ENCODE data around the gene SRPK1. TPM values are rescaled to one million over a fixed set of nuclear protein-coding genes. Genes with fewer than 3 reads are reported as not detected.

Gene SRPK1
- total RNA-seq, 2 donors from 2014 or later: 86.2 to 98.5 TPM

- no peaks in the 10 kb centered on the region for H3K27me3 Mint-ChIP-seq (ENCODE audit: insufficient read depth)
- no peaks in the 10 kb centered on the region for H3K4me1 Mint-ChIP-seq
- Histone ChIP-seq H3K9me3 (ENCODE audit: control insufficient read depth, low read length) (peaks cover 7% of the 10 kb centered on the region), H3K4me3 (ENCODE audit: low read length) (no peak overlapping the region), H3K9ac (ENCODE audit: extremely low read depth, low read length, poor library complexity, severe bottlenecking) (no peak overlapping the region), H3K27me3 (ENCODE audit: control insufficient read depth, insufficient read depth, low read length, poor library complexity, severe bottlenecking) (no peaks in the 10 kb centered on the region), H3K27ac (ENCODE audit: low read depth, low read length) (no peak overlapping the region), H3K36me3 (ENCODE audit: control insufficient read depth, insufficient read depth, low read length) (no peaks in the 10 kb centered on the region), H3K4me1 (ENCODE audit: control insufficient read depth, insufficient read depth, low read length) (no peaks in the 10 kb centered on the region)
- TF ChIP-seq, protein P1, sequence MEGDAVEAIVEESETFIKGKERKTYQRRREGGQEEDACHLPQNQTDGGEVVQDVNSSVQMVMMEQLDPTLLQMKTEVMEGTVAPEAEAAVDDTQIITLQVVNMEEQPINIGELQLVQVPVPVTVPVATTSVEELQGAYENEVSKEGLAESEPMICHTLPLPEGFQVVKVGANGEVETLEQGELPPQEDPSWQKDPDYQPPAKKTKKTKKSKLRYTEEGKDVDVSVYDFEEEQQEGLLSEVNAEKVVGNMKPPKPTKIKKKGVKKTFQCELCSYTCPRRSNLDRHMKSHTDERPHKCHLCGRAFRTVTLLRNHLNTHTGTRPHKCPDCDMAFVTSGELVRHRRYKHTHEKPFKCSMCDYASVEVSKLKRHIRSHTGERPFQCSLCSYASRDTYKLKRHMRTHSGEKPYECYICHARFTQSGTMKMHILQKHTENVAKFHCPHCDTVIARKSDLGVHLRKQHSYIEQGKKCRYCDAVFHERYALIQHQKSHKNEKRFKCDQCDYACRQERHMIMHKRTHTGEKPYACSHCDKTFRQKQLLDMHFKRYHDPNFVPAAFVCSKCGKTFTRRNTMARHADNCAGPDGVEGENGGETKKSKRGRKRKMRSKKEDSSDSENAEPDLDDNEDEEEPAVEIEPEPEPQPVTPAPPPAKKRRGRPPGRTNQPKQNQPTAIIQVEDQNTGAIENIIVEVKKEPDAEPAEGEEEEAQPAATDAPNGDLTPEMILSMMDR (conservative IDR thresholded peaks at IDR 0.05): no peak
- DNase-seq: no peak
- no peak overlapping the region for H3K27ac Mint-ChIP-seq
- no peak overlapping the region for H3K4me3 Mint-ChIP-seq
- H3K36me3 Mint-ChIP-seq (ENCODE audit: low read depth): no peaks in the 10 kb centered on the region
- peaks cover 11% of the 10 kb centered on the region for H3K9me3 Mint-ChIP-seq
Measured at GRCh38 chr6:35817515-35817914, 103.4 kb downstream of the SRPK1 start.

DNA sequence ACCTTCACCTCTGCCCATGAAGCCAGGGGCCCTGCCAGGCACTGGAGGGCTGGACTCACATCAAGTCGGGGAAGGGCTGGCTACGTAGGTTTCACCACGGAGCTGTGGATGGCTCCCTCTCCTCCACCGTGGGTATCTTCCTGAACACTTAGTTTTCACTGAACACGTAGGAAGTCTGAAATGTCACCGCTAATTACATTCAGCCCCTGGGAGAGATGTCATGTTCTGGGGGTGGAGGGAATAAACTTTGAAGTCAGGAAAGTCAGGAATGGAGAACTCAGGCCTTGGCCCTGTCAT is 109.3 kb downstream of the SRPK1 start:
- H3K4me3 Mint-ChIP-seq: no peak overlapping the region
- no peaks in the 10 kb centered on the region for H3K36me3 Mint-ChIP-seq (ENCODE audit: low read depth)
- 90 to 96% methylated on average over 4 to 6 of the region's 6 CpGs for WGBS, 2 experiments (ENCODE audit: insufficient coverage in 1 of 2, insufficient read length in 1 of 2)
- no peaks in the 10 kb centered on the region for H3K4me1 Mint-ChIP-seq
- Histone ChIP-seq H3K9ac (ENCODE audit: extremely low read depth, low read length, poor library complexity, severe bottlenecking) (no peak overlapping the region), H3K36me3 (ENCODE audit: control insufficient read depth, insufficient read depth, low read length) (no peaks in the 10 kb centered on the region), H3K9me3 (ENCODE audit: control insufficient read depth, low read length) (no peaks in the 10 kb centered on the region), H3K27me3 (ENCODE audit: control insufficient read depth, insufficient read depth, low read length, poor library complexity, severe bottlenecking) (no peaks in the 10 kb centered on the region), H3K27ac (ENCODE audit: low read depth, low read length) (no peak overlapping the region), H3K4me3 (ENCODE audit: low read length) (no peak overlapping the region), H3K4me1 (ENCODE audit: control insufficient read depth, insufficient read depth, low read length) (no peaks in the 10 kb centered on the region)
- H3K27ac Mint-ChIP-seq: no peak overlapping the region
- peaks cover 2% of the 10 kb centered on the region for H3K27me3 Mint-ChIP-seq (ENCODE audit: insufficient read depth)
- TF ChIP-seq, protein P1 (conservative IDR thresholded peaks at IDR 0.05): no peak
- no peak for DNase-seq
- H3K9me3 Mint-ChIP-seq: peaks cover 3% of the 10 kb centered on the region

- TF ChIP-seq, protein P1 (conservative IDR thresholded peaks at IDR 0.05): no peak
- Mint-ChIP-seq H3K4me1 (no peaks in the 10 kb centered on the region), H3K4me3 (no peak overlapping the region), H3K27me3 (ENCODE audit: insufficient read depth) (peaks cover 3% of the 10 kb centered on the region), H3K27ac (no peak overlapping the region), H3K36me3 (ENCODE audit: low read depth) (no peaks in the 10 kb centered on the region), H3K9me3 (no peaks in the 10 kb centered on the region)
- 89 to 91% methylated on average over 10 to 14 of the region's 14 CpGs for WGBS, 2 experiments (ENCODE audit: insufficient coverage in 1 of 2, insufficient read length in 1 of 2)
- no peak overlapping the region for H3K9ac ChIP-seq (ENCODE audit: extremely low read depth, low read length, poor library complexity, severe bottlenecking)
- H3K27me3 ChIP-seq (ENCODE audit: control insufficient read depth, insufficient read depth, low read length, poor library complexity, severe bottlenecking): peaks cover 2% of the 10 kb centered on the region
- DNase-seq: no peak
- no peak overlapping the region for H3K27ac ChIP-seq (ENCODE audit: low read depth, low read length)
- no peaks in the 10 kb centered on the region for H3K36me3 ChIP-seq (ENCODE audit: control insufficient read depth, insufficient read depth, low read length)
- no peaks in the 10 kb centered on the region for H3K9me3 ChIP-seq (ENCODE audit: control insufficient read depth, low read length)
- no peak overlapping the region for H3K4me3 ChIP-seq (ENCODE audit: low read length)
- no peaks in the 10 kb centered on the region for H3K4me1 ChIP-seq (ENCODE audit: control insufficient read depth, insufficient read depth, low read length)
Measured at GRCh38 chr6:35810971-35811698, 109.8 kb downstream of the SRPK1 start.
